ENCODE results near the gene SYT9. TPM values are rescaled to one million over a fixed set of nuclear protein-coding genes. Genes with fewer than 3 reads are reported as not detected.

SYT9 gene
- total RNA-seq, 2 donors from 2014 or later: 0.81 to 2.2 TPM

DNA sequence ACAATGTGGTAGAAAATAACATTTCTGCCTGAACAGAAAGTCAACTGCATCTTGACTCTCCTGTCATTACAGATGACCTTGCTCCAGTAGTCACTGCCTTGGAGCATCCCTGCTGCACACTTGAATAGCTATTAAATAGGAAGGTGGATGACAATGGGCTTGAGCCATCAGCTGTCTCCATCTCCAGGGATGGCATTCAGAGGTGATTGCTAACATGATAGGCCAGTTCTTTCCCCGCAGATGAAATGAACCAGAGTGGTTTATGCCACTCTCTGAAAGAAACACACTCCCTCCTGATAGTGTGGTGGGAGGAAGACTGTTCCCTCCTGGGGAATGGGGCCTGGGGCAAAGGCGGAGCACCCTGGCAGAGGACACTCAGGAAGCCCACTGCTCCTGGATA is 176.5 kb downstream of the SYT9 start:
- Mint-ChIP-seq H3K4me3 (no peak overlapping the region), H3K4me1 (no peaks in the 10 kb centered on the region), H3K27ac (no peak overlapping the region), H3K36me3 (ENCODE audit: low read depth) (no peaks in the 10 kb centered on the region), H3K9me3 (no peaks in the 10 kb centered on the region), H3K27me3 (ENCODE audit: insufficient read depth) (no peaks in the 10 kb centered on the region)
- TF ChIP-seq, protein P1, sequence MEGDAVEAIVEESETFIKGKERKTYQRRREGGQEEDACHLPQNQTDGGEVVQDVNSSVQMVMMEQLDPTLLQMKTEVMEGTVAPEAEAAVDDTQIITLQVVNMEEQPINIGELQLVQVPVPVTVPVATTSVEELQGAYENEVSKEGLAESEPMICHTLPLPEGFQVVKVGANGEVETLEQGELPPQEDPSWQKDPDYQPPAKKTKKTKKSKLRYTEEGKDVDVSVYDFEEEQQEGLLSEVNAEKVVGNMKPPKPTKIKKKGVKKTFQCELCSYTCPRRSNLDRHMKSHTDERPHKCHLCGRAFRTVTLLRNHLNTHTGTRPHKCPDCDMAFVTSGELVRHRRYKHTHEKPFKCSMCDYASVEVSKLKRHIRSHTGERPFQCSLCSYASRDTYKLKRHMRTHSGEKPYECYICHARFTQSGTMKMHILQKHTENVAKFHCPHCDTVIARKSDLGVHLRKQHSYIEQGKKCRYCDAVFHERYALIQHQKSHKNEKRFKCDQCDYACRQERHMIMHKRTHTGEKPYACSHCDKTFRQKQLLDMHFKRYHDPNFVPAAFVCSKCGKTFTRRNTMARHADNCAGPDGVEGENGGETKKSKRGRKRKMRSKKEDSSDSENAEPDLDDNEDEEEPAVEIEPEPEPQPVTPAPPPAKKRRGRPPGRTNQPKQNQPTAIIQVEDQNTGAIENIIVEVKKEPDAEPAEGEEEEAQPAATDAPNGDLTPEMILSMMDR (conservative IDR thresholded peaks at IDR 0.05): no peak
- H3K27ac ChIP-seq (ENCODE audit: low read depth, low read length): no peak overlapping the region
- H3K9me3 ChIP-seq (ENCODE audit: control insufficient read depth, low read length): no peaks in the 10 kb centered on the region
- H3K9ac ChIP-seq (ENCODE audit: extremely low read depth, low read length, poor library complexity, severe bottlenecking): no peak overlapping the region
- no peak for DNase-seq
- H3K36me3 ChIP-seq (ENCODE audit: control insufficient read depth, insufficient read depth, low read length): no peaks in the 10 kb centered on the region
- H3K4me1 ChIP-seq (ENCODE audit: control insufficient read depth, insufficient read depth, low read length): no peaks in the 10 kb centered on the region
- H3K4me3 ChIP-seq (ENCODE audit: low read length): no peak overlapping the region
- 94 to 100% methylated on average over 1 to 2 of the region's 2 CpGs for WGBS, 2 experiments (ENCODE audit: insufficient coverage in 1 of 2, insufficient read length in 1 of 2)
- H3K27me3 ChIP-seq (ENCODE audit: control insufficient read depth, insufficient read depth, low read length, poor library complexity, severe bottlenecking): no peaks in the 10 kb centered on the region

DNA sequence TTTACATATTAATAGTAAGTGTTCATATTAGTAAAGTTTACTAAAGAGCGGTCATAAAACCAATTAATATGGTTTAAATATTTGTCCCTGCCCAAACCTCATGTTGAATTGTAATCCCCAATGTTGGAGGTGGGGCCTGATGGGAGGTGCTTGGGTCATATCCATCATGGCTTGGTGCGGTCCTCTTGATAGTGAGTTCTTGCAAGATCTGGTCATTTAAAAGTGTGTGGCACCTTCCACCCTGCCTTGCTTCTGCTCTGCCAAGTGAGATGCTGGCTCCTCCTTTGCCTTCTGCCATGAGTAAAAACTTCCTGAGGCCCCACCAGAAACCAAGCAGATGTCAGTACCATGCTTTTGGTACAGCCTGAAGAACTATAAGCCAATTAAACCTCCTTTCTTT is 178.8 kb downstream of the SYT9 start:
- no peak overlapping the region for H3K27ac ChIP-seq (ENCODE audit: low read depth, low read length)
- TF ChIP-seq, protein P1 (conservative IDR thresholded peaks at IDR 0.05): no peak
- Mint-ChIP-seq H3K27ac (no peak overlapping the region), H3K4me1 (no peaks in the 10 kb centered on the region), H3K9me3 (no peaks in the 10 kb centered on the region), H3K27me3 (ENCODE audit: insufficient read depth) (no peaks in the 10 kb centered on the region), H3K4me3 (no peak overlapping the region), H3K36me3 (ENCODE audit: low read depth) (no peaks in the 10 kb centered on the region)
- H3K9me3 ChIP-seq (ENCODE audit: control insufficient read depth, low read length): no peaks in the 10 kb centered on the region
- no peaks in the 10 kb centered on the region for H3K27me3 ChIP-seq (ENCODE audit: control insufficient read depth, insufficient read depth, low read length, poor library complexity, severe bottlenecking)
- H3K4me3 ChIP-seq (ENCODE audit: low read length): no peak overlapping the region
- no peak for DNase-seq
- no peaks in the 10 kb centered on the region for H3K36me3 ChIP-seq (ENCODE audit: control insufficient read depth, insufficient read depth, low read length)
- no peaks in the 10 kb centered on the region for H3K4me1 ChIP-seq (ENCODE audit: control insufficient read depth, insufficient read depth, low read length)
- 86 to 100% methylated on average over 1 to 2 of the region's 2 CpGs for WGBS, 2 experiments (ENCODE audit: insufficient coverage in 1 of 2, insufficient read length in 1 of 2)
- H3K9ac ChIP-seq (ENCODE audit: extremely low read depth, low read length, poor library complexity, severe bottlenecking): no peak overlapping the region

DNA sequence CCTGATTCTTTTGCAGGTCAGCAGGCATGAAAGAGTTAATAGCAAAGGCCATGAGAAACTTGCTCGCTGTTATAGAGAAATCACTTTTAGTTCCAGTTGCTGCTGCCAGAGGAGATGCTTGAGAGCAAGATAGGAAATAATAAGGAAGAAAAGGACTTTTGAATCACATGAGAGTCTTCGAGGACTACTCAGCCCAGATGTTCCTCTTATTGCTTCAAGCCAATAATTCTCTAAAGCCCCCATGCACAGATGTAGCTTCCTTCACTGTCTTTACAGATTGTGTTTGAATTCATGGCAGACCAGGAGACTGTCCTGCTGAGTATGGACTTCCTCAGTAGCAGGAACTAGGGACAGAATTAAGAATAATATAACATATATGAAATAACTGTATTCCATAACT is 183.5 kb downstream of the SYT9 start:
- Histone ChIP-seq H3K4me1 (ENCODE audit: control insufficient read depth, insufficient read depth, low read length) (peaks cover 3% of the 10 kb centered on the region), H3K4me3 (ENCODE audit: low read length) (no peak overlapping the region), H3K27ac (ENCODE audit: low read depth, low read length) (no peak overlapping the region), H3K36me3 (ENCODE audit: control insufficient read depth, insufficient read depth, low read length) (no peaks in the 10 kb centered on the region), H3K27me3 (ENCODE audit: control insufficient read depth, insufficient read depth, low read length, poor library complexity, severe bottlenecking) (no peaks in the 10 kb centered on the region), H3K9ac (ENCODE audit: extremely low read depth, low read length, poor library complexity, severe bottlenecking) (no peak overlapping the region), H3K9me3 (ENCODE audit: control insufficient read depth, low read length) (no peaks in the 10 kb centered on the region)
- TF ChIP-seq, protein P1 (conservative IDR thresholded peaks at IDR 0.05): no peak
- H3K36me3 Mint-ChIP-seq (ENCODE audit: low read depth): no peaks in the 10 kb centered on the region
- no peak for DNase-seq
- no peaks in the 10 kb centered on the region for H3K9me3 Mint-ChIP-seq
- H3K4me3 Mint-ChIP-seq: no peak overlapping the region
- H3K27me3 Mint-ChIP-seq (ENCODE audit: insufficient read depth): peaks cover 2% of the 10 kb centered on the region
- whole genome bisulfite sequencing, 2 experiments (ENCODE audit: insufficient coverage in 1 of 2, insufficient read length in 1 of 2): 75 to 83% methylated on average over 1 to 2 of the region's 2 CpGs
- H3K27ac Mint-ChIP-seq: no peak overlapping the region
- H3K4me1 Mint-ChIP-seq: peaks cover 9% of the 10 kb centered on the region
